Activated CD8-positive, alpha-beta memory T cell treated with anti-CD3 and anti-CD28 coated beads, Interleukin-2, amount 50 U/mL, for 24 hours (primary cell): ENCODE data around the gene WWOX.

Source experiments
- DNase-seq: peaks from one replicate; pipeline ENCODE4 v3.0.0-alpha.2; 2020; ENCODE audit errors: extremely low read depth

Gene WWOX

GRCh38 chr16:78469787-78470186 lies 370.3 kb downstream of the WWOX start:
- no peak for DNase-seq

GRCh38 chr16:78473031-78473699 lies 373.7 kb downstream of the WWOX start:
- no peak for DNase-seq

GRCh38 chr16:78474762-78475161 lies 375.3 kb downstream of the WWOX start:
- DNase-seq: no peak

GRCh38 chr16:78476615-78477014 lies 377.2 kb downstream of the WWOX start:
- no peak for DNase-seq

GRCh38 chr16:78478267-78478861 lies 378.9 kb downstream of the WWOX start:
- no peak for DNase-seq

GRCh38 chr16:78479723-78480122 lies 380.3 kb downstream of the WWOX start:
- DNase-seq: no peak

- no peak for DNase-seq
Measured at GRCh38 chr16:78480588-78480987, 381.1 kb downstream of the WWOX start.

- DNase-seq: no peak
Measured at GRCh38 chr16:78483124-78483992, 383.9 kb downstream of the WWOX start.

- DNase-seq: no peak
Measured at GRCh38 chr16:78484509-78485058, 385.1 kb downstream of the WWOX start.

- DNase-seq: no peak
Measured at GRCh38 chr16:78485188-78485916, 385.9 kb downstream of the WWOX start.

GRCh38 chr16:78485917-78486257 lies 386.4 kb downstream of the WWOX start:
- no peak for DNase-seq

- DNase-seq: no peak
Measured at GRCh38 chr16:78487471-78487870, 388.0 kb downstream of the WWOX start.

GRCh38 chr16:78489072-78489471 lies 389.6 kb downstream of the WWOX start:
- no peak for DNase-seq

GRCh38 chr16:78489631-78490030 lies 390.2 kb downstream of the WWOX start:
- no peak for DNase-seq

GRCh38 chr16:78490431-78490830 lies 391.0 kb downstream of the WWOX start:
- DNase-seq: no peak

- DNase-seq: no peak
Measured at GRCh38 chr16:78490847-78491246, 391.4 kb downstream of the WWOX start.

GRCh38 chr16:78493573-78493972 lies 394.1 kb downstream of the WWOX start:
- no peak for DNase-seq

GRCh38 chr16:78494105-78494504 lies 394.7 kb downstream of the WWOX start:
- DNase-seq: no peak

GRCh38 chr16:78494674-78495073 lies 395.2 kb downstream of the WWOX start:
- DNase-seq: no peak

- no peak for DNase-seq
Measured at GRCh38 chr16:78496189-78496588, 396.7 kb downstream of the WWOX start.

GRCh38 chr16:78499399-78499798 lies 399.9 kb downstream of the WWOX start:
- DNase-seq: no peak
